HepG2 (cell line): ENCODE measurements around the gene ZMPSTE24. TPM values are rescaled to one million over a fixed set of nuclear protein-coding genes. Genes with fewer than 3 reads are reported as not detected.
A peak's percentile ranks its signal among the peaks of the same experiment; 100 is the strongest.

Experiments
- FOXA3 ChIP-seq: IDR thresholded peaks from 2 replicates; pipeline ENCODE4 v1.6.1; 2016; ENCODE audit warnings: missing genetic modification reagents, missing compliant biosample characterization
- HMG20A ChIP-seq: IDR thresholded peaks from 2 replicates; pipeline ENCODE4 v1.6.1; 2016; ENCODE audit warnings: borderline replicate concordance
- HOXA5 ChIP-seq: sonication (generic); formaldehyde crosslinking; IDR thresholded peaks from 2 replicates; pipeline ENCODE4 v1.4.0; 2020; ENCODE audit warnings: missing genetic modification reagents
- IRX3 ChIP-seq: sonication (generic); formaldehyde crosslinking; IDR thresholded peaks from 2 replicates; pipeline ENCODE4 v1.8.1; 2023; ENCODE audit warnings: mild to moderate bottlenecking, low read depth, missing genetic modification reagents, borderline replicate concordance
- RBFOX2 ChIP-seq: fragments of 200-400 bp; formaldehyde crosslinking; IDR thresholded peaks from 2 replicates; pipeline ENCODE4 v1.6.1; 2017; ENCODE audit warnings: low read depth, mild to moderate bottlenecking, low read length
- THAP11 ChIP-seq: IDR thresholded peaks from 2 replicates; pipeline ENCODE4 v1.6.1; 2016; ENCODE audit warnings: missing biosample characterization, missing genetic modification reagents
- TP53 ChIP-seq: sonication (generic); formaldehyde crosslinking; conservative IDR thresholded peaks from 2 replicates; pipeline ENCODE4 v1.4.0; 2020; ENCODE audit warnings: missing genetic modification reagents
- ZFY ChIP-seq: sonication (generic); formaldehyde crosslinking; IDR thresholded peaks from 2 replicates; pipeline ENCODE4 v1.4.0; 2020; ENCODE audit warnings: missing genetic modification reagents
- ZNF564 ChIP-seq: sonication (generic); formaldehyde crosslinking; IDR thresholded peaks from 2 replicates; pipeline ENCODE4 v1.8.1; 2023; ENCODE audit warnings: mild to moderate bottlenecking, missing genetic modification reagents
- ZNF724P ChIP-seq: sonication (generic); formaldehyde crosslinking; IDR thresholded peaks from 2 replicates; pipeline ENCODE4 v1.8.0; 2022; ENCODE audit warnings: missing genetic modification reagents, borderline replicate concordance
- ZSCAN30 ChIP-seq: sonication (generic); formaldehyde crosslinking; IDR thresholded peaks from 2 replicates; pipeline ENCODE4 v1.5.0; 2020; ENCODE audit warnings: mild to moderate bottlenecking, missing genetic modification reagents
- polyA plus RNA-seq, 8 experiments: library from polyadenylated mRNA; depleted of rRNA in 3 of 8; stranded (reverse) in 7 of 8; unstranded in 1 of 8; fragments of >200 nt; fragmentation: Illumina TruSeq in 4 of 8; extraction: Trizol in 4 of 8; gene quantifications; 2 replicates each; pipeline versions ENCODE4 v1.2.1 to v1.2.3, GENCODE V29; 2011 to 2016; ENCODE audit warnings: low read depth in 4 of 8, missing spikeins in 1 of 8, mixed read lengths in 1 of 8; ENCODE audit not compliant: insufficient read depth in 1 of 8
- total RNA-seq, 5 experiments: library from RNA; depleted of rRNA; stranded (reverse); fragments of >200 nt; fragmentation: Illumina TruSeq; extraction: Trizol; gene quantifications; 2 replicates each; pipeline ENCODE4 v1.2.3, GENCODE V29; 2016; ENCODE audit warnings: low read depth in 1 of 5
- TF ChIP-seq, protein P1 (sequence below): sonication (generic); formaldehyde crosslinking; IDR thresholded peaks from 2 replicates; pipeline ENCODE4 v1.4.0; 2020; ENCODE audit warnings: missing genetic modification reagents, borderline replicate concordance
- TF ChIP-seq, protein P2 (sequence below): sonication (generic); formaldehyde crosslinking; IDR thresholded peaks from 2 replicates; pipeline ENCODE4 v1.5.0; 2020; ENCODE audit warnings: mild to moderate bottlenecking, missing genetic modification reagents
- TF ChIP-seq, protein P3 (sequence below): IDR thresholded peaks from 2 replicates; pipeline ENCODE4 v1.6.1; 2012; ENCODE audit warnings: inconsistent platforms
- TF ChIP-seq, protein P4 (sequence below): sonication (generic); formaldehyde crosslinking; IDR thresholded peaks from 2 replicates; pipeline ENCODE4 v1.4.0; 2020; ENCODE audit warnings: missing genetic modification reagents, mild to moderate bottlenecking, borderline replicate concordance
- TF ChIP-seq, protein P5 (sequence below): sonication (generic); formaldehyde crosslinking; IDR thresholded peaks from 2 replicates; pipeline ENCODE4 v1.5.1; 2020; ENCODE audit warnings: mild to moderate bottlenecking, missing genetic modification reagents, borderline replicate concordance
- TF ChIP-seq, protein P6 (sequence below): sonication (generic); formaldehyde crosslinking; IDR thresholded peaks from 2 replicates; pipeline ENCODE4 v1.4.0; 2020; ENCODE audit warnings: mild to moderate bottlenecking, missing genetic modification reagents

The ZMPSTE24 gene
- total and polyA plus RNA-seq, 2 of the 13 experiments (the other 11 are each of a cell fraction or from before 2014, with no cell fraction given) = 13.6 to 60.2 TPM

DNA sequence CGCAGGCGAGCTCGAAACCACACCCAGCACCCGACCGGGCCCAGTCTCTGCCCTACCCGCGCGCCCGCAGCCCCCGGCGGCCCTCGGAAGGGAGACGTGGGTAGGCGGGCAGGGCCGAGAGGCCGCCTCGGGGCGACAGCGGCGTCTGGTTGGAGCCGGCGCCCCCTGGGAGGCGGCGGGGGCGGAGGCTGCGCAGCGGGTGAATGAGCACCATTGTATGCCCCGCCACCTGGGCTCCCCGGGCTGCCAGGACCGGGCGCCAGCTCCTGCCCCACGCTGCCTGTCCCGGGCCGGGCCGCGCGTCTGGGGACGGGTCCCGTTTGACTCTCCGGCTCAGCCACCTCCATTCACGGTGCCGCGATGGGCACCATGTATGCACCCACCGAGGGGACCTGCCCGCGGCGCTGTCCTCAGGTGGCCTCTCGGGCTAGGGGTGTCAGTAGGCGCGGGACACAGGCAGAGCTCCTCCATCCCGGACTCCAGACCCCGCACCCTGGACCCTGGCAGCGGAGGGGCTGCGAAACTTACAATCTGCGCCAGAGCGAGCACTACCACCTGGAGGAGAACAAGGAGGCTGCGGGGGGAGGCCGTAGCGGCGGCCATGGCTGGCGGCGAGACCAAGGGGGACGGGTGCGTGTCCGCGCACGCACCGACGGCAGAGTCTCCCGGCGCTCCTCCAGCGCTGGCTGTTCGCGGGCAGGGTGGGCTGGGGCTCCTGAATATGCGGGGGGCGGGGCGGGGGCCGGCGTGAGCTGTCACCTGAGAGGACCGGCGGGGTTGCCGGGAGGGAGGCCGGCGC, 58.8 kb downstream of the ZMPSTE24 start, which contains the start of gene COL9A2 (continued):
- TF ChIP-seq, protein P1, sequence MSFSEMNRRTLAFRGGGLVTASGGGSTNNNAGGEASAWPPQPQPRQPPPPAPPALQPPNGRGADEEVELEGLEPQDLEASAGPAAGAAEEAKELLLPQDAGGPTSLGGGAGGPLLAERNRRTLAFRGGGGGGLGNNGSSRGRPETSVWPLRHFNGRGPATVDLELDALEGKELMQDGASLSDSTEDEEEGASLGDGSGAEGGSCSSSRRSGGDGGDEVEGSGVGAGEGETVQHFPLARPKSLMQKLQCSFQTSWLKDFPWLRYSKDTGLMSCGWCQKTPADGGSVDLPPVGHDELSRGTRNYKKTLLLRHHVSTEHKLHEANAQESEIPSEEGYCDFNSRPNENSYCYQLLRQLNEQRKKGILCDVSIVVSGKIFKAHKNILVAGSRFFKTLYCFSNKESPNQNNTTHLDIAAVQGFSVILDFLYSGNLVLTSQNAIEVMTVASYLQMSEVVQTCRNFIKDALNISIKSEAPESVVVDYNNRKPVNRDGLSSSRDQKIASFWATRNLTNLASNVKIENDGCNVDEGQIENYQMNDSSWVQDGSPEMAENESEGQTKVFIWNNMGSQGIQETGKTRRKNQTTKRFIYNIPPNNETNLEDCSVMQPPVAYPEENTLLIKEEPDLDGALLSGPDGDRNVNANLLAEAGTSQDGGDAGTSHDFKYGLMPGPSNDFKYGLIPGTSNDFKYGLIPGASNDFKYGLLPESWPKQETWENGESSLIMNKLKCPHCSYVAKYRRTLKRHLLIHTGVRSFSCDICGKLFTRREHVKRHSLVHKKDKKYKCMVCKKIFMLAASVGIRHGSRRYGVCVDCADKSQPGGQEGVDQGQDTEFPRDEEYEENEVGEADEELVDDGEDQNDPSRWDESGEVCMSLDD (CRISPR knock-in tag) = no peak
- TF ChIP-seq THAP11 = peak; percentile 34; the same call in 1 of the 2 replicates
- TF ChIP-seq ZNF724P = peak; percentile 19; the same call in 1 of the 2 replicates
- TF ChIP-seq, protein P2, sequence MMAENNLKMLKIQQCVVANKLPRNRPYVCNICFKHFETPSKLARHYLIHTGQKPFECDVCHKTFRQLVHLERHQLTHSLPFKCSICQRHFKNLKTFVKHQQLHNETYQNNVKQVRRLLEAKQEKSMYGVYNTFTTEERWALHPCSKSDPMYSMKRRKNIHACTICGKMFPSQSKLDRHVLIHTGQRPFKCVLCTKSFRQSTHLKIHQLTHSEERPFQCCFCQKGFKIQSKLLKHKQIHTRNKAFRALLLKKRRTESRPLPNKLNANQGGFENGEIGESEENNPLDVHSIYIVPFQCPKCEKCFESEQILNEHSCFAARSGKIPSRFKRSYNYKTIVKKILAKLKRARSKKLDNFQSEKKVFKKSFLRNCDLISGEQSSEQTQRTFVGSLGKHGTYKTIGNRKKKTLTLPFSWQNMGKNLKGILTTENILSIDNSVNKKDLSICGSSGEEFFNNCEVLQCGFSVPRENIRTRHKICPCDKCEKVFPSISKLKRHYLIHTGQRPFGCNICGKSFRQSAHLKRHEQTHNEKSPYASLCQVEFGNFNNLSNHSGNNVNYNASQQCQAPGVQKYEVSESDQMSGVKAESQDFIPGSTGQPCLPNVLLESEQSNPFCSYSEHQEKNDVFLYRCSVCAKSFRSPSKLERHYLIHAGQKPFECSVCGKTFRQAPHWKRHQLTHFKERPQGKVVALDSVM (CRISPR knock-in tag) = peak; percentile 90; the same call in 1 of the 2 replicates
- TF ChIP-seq, protein P3, sequence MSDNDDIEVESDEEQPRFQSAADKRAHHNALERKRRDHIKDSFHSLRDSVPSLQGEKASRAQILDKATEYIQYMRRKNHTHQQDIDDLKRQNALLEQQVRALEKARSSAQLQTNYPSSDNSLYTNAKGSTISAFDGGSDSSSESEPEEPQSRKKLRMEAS = peak; percentile 19; the same call in 1 of the 2 replicates
- TF ChIP-seq, protein P4, sequence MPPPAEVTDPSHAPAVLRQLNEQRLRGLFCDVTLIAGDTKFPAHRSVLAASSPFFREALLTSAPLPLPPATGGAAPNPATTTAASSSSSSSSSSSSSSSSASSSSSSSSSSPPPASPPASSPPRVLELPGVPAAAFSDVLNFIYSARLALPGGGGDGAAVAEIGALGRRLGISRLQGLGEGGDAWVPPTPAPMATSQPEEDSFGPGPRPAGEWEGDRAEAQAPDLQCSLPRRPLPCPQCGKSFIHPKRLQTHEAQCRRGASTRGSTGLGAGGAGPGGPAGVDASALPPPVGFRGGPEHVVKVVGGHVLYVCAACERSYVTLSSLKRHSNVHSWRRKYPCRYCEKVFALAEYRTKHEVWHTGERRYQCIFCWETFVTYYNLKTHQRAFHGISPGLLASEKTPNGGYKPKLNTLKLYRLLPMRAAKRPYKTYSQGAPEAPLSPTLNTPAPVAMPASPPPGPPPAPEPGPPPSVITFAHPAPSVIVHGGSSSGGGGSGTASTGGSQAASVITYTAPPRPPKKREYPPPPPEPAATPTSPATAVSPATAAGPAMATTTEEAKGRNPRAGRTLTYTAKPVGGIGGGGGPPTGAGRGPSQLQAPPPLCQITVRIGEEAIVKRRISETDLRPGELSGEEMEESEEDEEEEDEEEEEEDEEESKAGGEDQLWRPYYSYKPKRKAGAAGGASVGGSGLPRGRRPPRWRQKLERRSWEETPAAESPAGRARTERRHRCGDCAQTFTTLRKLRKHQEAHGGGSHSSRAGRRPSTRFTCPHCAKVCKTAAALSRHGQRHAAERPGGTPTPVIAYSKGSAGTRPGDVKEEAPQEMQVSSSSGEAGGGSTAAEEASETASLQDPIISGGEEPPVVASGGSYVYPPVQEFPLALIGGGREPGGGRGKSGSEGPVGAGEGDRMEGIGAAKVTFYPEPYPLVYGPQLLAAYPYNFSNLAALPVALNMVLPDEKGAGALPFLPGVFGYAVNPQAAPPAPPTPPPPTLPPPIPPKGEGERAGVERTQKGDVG (CRISPR knock-in tag) = no peak
- TF ChIP-seq, protein P5, sequence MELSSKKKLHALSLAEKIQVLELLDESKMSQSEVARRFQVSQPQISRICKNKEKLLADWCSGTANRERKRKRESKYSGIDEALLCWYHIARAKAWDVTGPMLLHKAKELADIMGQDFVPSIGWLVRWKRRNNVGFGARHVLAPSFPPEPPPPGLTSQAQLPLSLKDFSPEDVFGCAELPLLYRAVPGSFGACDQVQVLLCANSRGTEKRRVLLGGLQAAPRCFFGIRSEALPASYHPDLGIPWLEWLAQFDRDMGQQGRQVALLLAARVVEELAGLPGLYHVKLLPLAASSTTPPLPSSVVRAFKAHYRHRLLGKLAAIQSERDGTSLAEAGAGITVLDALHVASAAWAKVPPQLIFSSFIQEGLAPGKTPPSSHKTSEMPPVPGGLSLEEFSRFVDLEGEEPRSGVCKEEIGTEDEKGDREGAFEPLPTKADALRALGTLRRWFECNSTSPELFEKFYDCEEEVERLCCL (CRISPR knock-in tag) = no peak
- no peak for TF ChIP-seq TP53 (CRISPR knock-in tag)
- no peak for TF ChIP-seq IRX3 (CRISPR knock-in tag)
- TF ChIP-seq ZSCAN30 (CRISPR knock-in tag) = no peak
- TF ChIP-seq, protein P6, sequence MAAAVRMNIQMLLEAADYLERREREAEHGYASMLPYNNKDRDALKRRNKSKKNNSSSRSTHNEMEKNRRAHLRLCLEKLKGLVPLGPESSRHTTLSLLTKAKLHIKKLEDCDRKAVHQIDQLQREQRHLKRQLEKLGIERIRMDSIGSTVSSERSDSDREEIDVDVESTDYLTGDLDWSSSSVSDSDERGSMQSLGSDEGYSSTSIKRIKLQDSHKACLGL (CRISPR knock-in tag) = no peak
- peak; percentile 80 for TF ChIP-seq RBFOX2
- no peak for TF ChIP-seq HMG20A (CRISPR knock-in tag)
- no peak for TF ChIP-seq ZNF564 (CRISPR knock-in tag)
- peak; percentile 75; the same call in 1 of the 2 replicates for TF ChIP-seq ZFY (CRISPR knock-in tag)
- no peak; the same call in 1 of the 2 replicates for TF ChIP-seq FOXA3
- TF ChIP-seq HOXA5 (CRISPR knock-in tag) = 0 out of 2 replicates have a peak, but pooled peaks have one; percentile 7
